Measurements from ENCODE around the gene COPB1. TPM values are rescaled to one million over a fixed set of nuclear protein-coding genes. Genes with fewer than 3 reads are reported as not detected.
A peak's percentile ranks its signal among the peaks of the same experiment; 100 is the strongest.

COPB1 gene
- total RNA-seq, 3 donors from 2014 or later (not counting 1 experiment from before 2014, with no cell fraction given) = 77.1 to 83.8 (median 80.4) TPM

DNA sequence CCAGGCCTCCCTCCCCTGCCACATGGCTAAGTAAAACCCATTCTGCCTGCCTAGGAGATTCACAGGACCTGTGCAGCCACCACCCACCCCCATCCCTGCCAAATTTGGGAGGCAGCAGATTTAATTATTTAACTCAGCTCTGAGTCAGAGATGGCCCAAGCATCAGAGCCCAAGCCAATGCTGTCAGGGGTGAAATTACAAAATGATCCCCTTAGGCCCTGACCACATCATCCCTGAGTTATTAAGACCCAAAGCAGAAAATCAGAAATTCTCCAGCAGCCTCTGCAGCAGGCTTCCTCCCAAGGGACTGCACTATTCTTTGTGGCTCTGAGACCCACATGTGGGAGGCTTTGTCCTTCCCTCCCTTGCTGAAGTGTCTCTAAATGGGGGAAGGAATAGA is 87.8 kb downstream of the COPB1 start:
- Mint-ChIP-seq H3K9me3 (no peaks in the 10 kb centered on the region), H3K4me1 (peaks cover 49 to 52% of the 10 kb centered on the region in 2 donors), H3K27ac (peak overlapping the region; percentile 94 to 95), H3K36me3 (no peaks in the 10 kb centered on the region), H3K4me3 (no peak overlapping the region), H3K27me3 (ENCODE audit: low read depth in 2 of 2) (no peaks in the 10 kb centered on the region)
- no peak for ATAC-seq
- H3K36me3 ChIP-seq (ENCODE audit: control insufficient read depth, insufficient read depth, low read length) = no peaks in the 10 kb centered on the region
- H3K27me3 ChIP-seq (ENCODE audit: control insufficient read depth, insufficient read depth, low read length) = no peaks in the 10 kb centered on the region
- TF ChIP-seq, protein P1, sequence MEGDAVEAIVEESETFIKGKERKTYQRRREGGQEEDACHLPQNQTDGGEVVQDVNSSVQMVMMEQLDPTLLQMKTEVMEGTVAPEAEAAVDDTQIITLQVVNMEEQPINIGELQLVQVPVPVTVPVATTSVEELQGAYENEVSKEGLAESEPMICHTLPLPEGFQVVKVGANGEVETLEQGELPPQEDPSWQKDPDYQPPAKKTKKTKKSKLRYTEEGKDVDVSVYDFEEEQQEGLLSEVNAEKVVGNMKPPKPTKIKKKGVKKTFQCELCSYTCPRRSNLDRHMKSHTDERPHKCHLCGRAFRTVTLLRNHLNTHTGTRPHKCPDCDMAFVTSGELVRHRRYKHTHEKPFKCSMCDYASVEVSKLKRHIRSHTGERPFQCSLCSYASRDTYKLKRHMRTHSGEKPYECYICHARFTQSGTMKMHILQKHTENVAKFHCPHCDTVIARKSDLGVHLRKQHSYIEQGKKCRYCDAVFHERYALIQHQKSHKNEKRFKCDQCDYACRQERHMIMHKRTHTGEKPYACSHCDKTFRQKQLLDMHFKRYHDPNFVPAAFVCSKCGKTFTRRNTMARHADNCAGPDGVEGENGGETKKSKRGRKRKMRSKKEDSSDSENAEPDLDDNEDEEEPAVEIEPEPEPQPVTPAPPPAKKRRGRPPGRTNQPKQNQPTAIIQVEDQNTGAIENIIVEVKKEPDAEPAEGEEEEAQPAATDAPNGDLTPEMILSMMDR (IDR thresholded peaks at IDR 0.05) = no peak
- H3K4me1 ChIP-seq (ENCODE audit: control insufficient read depth, insufficient read depth, low read length) = peaks cover 21% of the 10 kb centered on the region
- H3K9me3 ChIP-seq (ENCODE audit: control insufficient read depth, insufficient read depth, low read length) = no peaks in the 10 kb centered on the region
- H3K4me3 ChIP-seq (ENCODE audit: low read length) = no peak overlapping the region
- no peak overlapping the region for H3K27ac ChIP-seq (ENCODE audit: low read length)
- intact Hi-C loops (cut with micrococcal nuclease) = no loop called here
- no peak for DNase-seq

DNA sequence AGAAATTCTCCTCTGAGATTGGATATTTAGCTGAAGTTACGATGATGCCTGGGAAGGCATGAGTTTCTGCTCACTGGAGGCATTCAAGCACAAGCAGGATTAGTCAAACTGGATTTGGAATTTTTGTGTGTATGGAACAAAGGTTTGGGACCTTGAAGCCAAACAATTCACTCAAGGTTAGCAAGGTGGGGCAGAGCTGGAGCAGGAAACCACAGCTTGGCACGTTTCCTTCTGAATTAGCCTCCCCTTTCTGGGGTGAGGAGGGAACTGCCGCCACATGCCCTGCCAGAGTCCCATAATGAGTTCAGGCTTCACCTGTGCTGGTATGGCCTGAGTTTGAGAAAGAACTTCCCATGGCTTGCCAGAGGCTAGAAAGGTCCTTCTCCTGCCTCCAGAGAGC is 89.7 kb downstream of the COPB1 start:
- Mint-ChIP-seq H3K36me3 (no peaks in the 10 kb centered on the region), H3K4me3 (no peak overlapping the region), H3K27me3 (ENCODE audit: low read depth in 2 of 2) (no peaks in the 10 kb centered on the region), H3K9me3 (no peaks in the 10 kb centered on the region), H3K27ac (no peak overlapping the region), H3K4me1 (peaks cover 36 to 40% of the 10 kb centered on the region in 2 donors)
- intact Hi-C loops (cut with micrococcal nuclease) = no loop called here
- Histone ChIP-seq H3K27ac (ENCODE audit: low read length) (no peak overlapping the region), H3K9me3 (ENCODE audit: control insufficient read depth, insufficient read depth, low read length) (no peaks in the 10 kb centered on the region), H3K27me3 (ENCODE audit: control insufficient read depth, insufficient read depth, low read length) (no peaks in the 10 kb centered on the region), H3K4me3 (ENCODE audit: low read length) (no peak overlapping the region), H3K4me1 (ENCODE audit: control insufficient read depth, insufficient read depth, low read length) (peaks cover 6% of the 10 kb centered on the region), H3K36me3 (ENCODE audit: control insufficient read depth, insufficient read depth, low read length) (no peaks in the 10 kb centered on the region)
- WGBS (ENCODE audit: insufficient coverage) = 47% methylated on average over 2 of the region's 3 CpGs
- TF ChIP-seq, protein P1 (IDR thresholded peaks at IDR 0.05) = no peak
- ATAC-seq (no peak), DNase-seq (no peak)

DNA sequence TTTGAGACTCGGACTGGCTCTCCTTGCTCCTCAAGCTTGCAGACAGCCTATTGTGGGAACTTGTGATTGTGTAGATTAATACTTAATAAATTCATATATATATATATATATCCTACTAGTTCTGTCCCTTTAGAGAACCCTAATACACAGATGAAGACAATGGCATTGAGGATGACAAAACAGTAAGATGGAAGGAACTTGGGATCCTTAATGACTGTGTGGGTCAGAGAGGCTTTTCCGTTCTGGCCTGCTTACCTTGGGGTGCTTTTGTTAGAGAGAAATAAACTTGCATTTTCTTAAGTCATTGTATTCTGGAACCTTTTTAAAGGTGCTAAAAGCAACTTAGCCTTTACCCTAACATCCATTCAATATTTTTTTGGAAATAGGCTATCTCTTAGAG is 91.0 kb downstream of the COPB1 start:
- H3K27me3 Mint-ChIP-seq (ENCODE audit: low read depth in 2 of 2) = no peaks in the 10 kb centered on the region
- no peak for ATAC-seq
- Histone ChIP-seq H3K27me3 (ENCODE audit: control insufficient read depth, insufficient read depth, low read length) (no peaks in the 10 kb centered on the region), H3K36me3 (ENCODE audit: control insufficient read depth, insufficient read depth, low read length) (no peaks in the 10 kb centered on the region), H3K4me3 (ENCODE audit: low read length) (no peak overlapping the region), H3K27ac (ENCODE audit: low read length) (no peak overlapping the region), H3K4me1 (ENCODE audit: control insufficient read depth, insufficient read depth, low read length) (no peaks in the 10 kb centered on the region), H3K9me3 (ENCODE audit: control insufficient read depth, insufficient read depth, low read length) (no peaks in the 10 kb centered on the region)
- no peak overlapping the region for H3K27ac Mint-ChIP-seq
- intact Hi-C loops (cut with micrococcal nuclease) = no loop called here
- no peak for DNase-seq
- no peaks in the 10 kb centered on the region for H3K36me3 Mint-ChIP-seq
- H3K9me3 Mint-ChIP-seq = no peaks in the 10 kb centered on the region
- TF ChIP-seq, protein P1 (IDR thresholded peaks at IDR 0.05) = no peak
- WGBS (ENCODE audit: insufficient coverage) = 100% methylated on average over 1 of the region's 2 CpGs
- H3K4me3 Mint-ChIP-seq = no peak overlapping the region
- peaks cover 23 to 27% of the 10 kb centered on the region in 2 donors for H3K4me1 Mint-ChIP-seq

Other genes with a start within 250 kb of the COPB1 start
- 10 to 100 TPM; 62.1 to 86.7 (median 69.6) TPM for gene RRAS2, start 140.6 kb downstream of the COPB1 start, total RNA-seq
- 100 to 1,000 TPM; 143 to 176 (median 155) TPM for gene PSMA1, start 20.6 kb upstream of the COPB1 start, total RNA-seq
- gene PDE3B, start 144.0 kb upstream of the COPB1 start, total RNA-seq = 10 to 100 TPM; 18.2 to 42.3 (median 34.5) TPM